Neural cell (in vitro differentiated cells): ENCODE data around the gene MSLN.

Experiments used
- EP300 ChIP-seq: fragments of 450-650 bp; conservative IDR thresholded peaks from 2 replicates; pipeline ENCODE4 v1.6.1; 2014; ENCODE audit warnings: antibody characterized with exemption, mild to moderate bottlenecking, moderate library complexity; ENCODE audit not compliant: poor library complexity, severe bottlenecking
- EZH2 ChIP-seq: fragments of 200-600, 300-800 bp; shearing (Covaris generic), sonication (generic); IDR thresholded peaks from 2 replicates; pipeline ENCODE4 v1.6.1; 2014; ENCODE audit warnings: antibody characterized with exemption, low read length, borderline replicate concordance, mild to moderate bottlenecking; ENCODE audit not compliant: insufficient read depth, poor library complexity, severe bottlenecking
- MXI1 ChIP-seq: fragments of 450-650 bp; conservative IDR thresholded peaks from 2 replicates; pipeline ENCODE4 v1.6.1; 2014; ENCODE audit warnings: antibody characterized with exemption, mild to moderate bottlenecking; ENCODE audit not compliant: poor library complexity, severe bottlenecking
- POLR2AphosphoS5 ChIP-seq: IDR thresholded peaks from 2 replicates; pipeline ENCODE4 v1.6.1; 2012
- RAD21 ChIP-seq: fragments of 450-650 bp; conservative IDR thresholded peaks from 2 replicates; pipeline ENCODE4 v1.6.1; 2014; ENCODE audit warnings: antibody characterized with exemption, mild to moderate bottlenecking, moderate library complexity
- SMC3 ChIP-seq: fragments of 450-650 bp; conservative IDR thresholded peaks from 2 replicates; pipeline ENCODE4 v1.6.1; 2014; ENCODE audit warnings: antibody characterized with exemption, mild to moderate bottlenecking, moderate library complexity; ENCODE audit not compliant: poor library complexity
- TAF1 ChIP-seq: IDR thresholded peaks from 2 replicates; pipeline ENCODE4 v1.6.1; 2012; ENCODE audit warnings: low read depth
- TF ChIP-seq, protein P1 (sequence below): fragments of 450-650 bp; IDR thresholded peaks from 2 replicates; pipeline ENCODE4 v1.5.1; 2014; ENCODE audit warnings: antibody characterized with exemption, mild to moderate bottlenecking, moderate library complexity; ENCODE audit not compliant: poor library complexity, severe bottlenecking
- TF ChIP-seq, protein P2 (sequence below): IDR thresholded peaks from 2 replicates; pipeline ENCODE4 v1.6.1; 2012; ENCODE audit warnings: borderline replicate concordance

DNA sequence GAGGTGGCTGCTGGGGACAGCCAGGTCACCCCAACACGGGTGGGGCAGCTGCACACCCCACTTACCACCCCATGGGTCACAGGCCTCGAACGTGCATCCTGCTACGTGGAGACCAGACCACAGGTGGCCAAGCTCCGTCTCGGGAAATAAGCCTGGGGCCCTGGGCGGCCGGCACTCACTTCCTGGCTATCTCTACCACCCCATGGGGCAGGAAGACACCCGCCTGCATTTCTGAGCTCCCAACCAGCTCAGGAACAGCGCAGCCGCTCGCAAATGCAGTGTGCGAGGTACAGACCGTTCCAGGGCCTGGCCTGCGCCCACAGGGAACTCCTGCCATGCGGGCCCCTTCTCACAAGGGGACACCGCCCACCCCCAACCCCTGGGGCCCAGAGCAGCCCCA is 44.9 kb downstream of the MSLN start:
- TF ChIP-seq EZH2 (no peak), POLR2AphosphoS5 (no peak), MXI1 (no peak), RAD21 (no peak), EP300 (no peak), TAF1 (no peak), SMC3 (no peak)
- TF ChIP-seq, protein P1, sequence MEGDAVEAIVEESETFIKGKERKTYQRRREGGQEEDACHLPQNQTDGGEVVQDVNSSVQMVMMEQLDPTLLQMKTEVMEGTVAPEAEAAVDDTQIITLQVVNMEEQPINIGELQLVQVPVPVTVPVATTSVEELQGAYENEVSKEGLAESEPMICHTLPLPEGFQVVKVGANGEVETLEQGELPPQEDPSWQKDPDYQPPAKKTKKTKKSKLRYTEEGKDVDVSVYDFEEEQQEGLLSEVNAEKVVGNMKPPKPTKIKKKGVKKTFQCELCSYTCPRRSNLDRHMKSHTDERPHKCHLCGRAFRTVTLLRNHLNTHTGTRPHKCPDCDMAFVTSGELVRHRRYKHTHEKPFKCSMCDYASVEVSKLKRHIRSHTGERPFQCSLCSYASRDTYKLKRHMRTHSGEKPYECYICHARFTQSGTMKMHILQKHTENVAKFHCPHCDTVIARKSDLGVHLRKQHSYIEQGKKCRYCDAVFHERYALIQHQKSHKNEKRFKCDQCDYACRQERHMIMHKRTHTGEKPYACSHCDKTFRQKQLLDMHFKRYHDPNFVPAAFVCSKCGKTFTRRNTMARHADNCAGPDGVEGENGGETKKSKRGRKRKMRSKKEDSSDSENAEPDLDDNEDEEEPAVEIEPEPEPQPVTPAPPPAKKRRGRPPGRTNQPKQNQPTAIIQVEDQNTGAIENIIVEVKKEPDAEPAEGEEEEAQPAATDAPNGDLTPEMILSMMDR = no peak
- TF ChIP-seq, protein P2, sequence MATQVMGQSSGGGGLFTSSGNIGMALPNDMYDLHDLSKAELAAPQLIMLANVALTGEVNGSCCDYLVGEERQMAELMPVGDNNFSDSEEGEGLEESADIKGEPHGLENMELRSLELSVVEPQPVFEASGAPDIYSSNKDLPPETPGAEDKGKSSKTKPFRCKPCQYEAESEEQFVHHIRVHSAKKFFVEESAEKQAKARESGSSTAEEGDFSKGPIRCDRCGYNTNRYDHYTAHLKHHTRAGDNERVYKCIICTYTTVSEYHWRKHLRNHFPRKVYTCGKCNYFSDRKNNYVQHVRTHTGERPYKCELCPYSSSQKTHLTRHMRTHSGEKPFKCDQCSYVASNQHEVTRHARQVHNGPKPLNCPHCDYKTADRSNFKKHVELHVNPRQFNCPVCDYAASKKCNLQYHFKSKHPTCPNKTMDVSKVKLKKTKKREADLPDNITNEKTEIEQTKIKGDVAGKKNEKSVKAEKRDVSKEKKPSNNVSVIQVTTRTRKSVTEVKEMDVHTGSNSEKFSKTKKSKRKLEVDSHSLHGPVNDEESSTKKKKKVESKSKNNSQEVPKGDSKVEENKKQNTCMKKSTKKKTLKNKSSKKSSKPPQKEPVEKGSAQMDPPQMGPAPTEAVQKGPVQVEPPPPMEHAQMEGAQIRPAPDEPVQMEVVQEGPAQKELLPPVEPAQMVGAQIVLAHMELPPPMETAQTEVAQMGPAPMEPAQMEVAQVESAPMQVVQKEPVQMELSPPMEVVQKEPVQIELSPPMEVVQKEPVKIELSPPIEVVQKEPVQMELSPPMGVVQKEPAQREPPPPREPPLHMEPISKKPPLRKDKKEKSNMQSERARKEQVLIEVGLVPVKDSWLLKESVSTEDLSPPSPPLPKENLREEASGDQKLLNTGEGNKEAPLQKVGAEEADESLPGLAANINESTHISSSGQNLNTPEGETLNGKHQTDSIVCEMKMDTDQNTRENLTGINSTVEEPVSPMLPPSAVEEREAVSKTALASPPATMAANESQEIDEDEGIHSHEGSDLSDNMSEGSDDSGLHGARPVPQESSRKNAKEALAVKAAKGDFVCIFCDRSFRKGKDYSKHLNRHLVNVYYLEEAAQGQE = no peak
